Measurements from ENCODE around the gene ATCAY.
"Not testable (repeated sequence)": the region's sequence is repeated elsewhere in the genome, so short reads cannot be mapped to it uniquely, and the experiment has no call there.

DNA sequence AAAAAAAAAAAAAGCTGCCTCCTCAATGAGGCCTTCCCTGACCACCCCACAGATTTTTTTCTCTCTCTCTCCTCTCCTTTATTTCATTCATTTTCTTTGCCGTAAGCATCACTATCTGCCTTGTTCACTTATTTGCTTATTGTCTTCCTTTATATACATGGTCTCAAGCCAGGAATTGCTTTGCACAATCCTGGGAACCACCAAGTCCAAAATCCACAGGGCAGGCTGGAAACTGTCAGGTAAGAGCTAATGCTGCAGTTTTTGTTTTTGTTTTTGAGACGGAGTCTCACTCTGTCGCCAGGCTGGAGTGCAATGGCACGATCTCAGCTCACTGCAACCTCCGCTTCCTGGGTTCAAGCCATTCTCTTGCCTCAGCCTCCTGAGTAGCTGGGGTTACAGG, 14.5 kb downstream of the ATCAY start:
- TF ChIP-seq, protein P1, sequence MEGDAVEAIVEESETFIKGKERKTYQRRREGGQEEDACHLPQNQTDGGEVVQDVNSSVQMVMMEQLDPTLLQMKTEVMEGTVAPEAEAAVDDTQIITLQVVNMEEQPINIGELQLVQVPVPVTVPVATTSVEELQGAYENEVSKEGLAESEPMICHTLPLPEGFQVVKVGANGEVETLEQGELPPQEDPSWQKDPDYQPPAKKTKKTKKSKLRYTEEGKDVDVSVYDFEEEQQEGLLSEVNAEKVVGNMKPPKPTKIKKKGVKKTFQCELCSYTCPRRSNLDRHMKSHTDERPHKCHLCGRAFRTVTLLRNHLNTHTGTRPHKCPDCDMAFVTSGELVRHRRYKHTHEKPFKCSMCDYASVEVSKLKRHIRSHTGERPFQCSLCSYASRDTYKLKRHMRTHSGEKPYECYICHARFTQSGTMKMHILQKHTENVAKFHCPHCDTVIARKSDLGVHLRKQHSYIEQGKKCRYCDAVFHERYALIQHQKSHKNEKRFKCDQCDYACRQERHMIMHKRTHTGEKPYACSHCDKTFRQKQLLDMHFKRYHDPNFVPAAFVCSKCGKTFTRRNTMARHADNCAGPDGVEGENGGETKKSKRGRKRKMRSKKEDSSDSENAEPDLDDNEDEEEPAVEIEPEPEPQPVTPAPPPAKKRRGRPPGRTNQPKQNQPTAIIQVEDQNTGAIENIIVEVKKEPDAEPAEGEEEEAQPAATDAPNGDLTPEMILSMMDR (conservative IDR thresholded peaks at IDR 0.05; ENCODE audit: low read depth, low read length), result not testable (repeated sequence)
- TF ChIP-seq EZH2 (IDR thresholded peaks at IDR 0.05; ENCODE audit: low read length, unreplicated experiment), result not testable (repeated sequence)
